Stomach (tissue), 4 donors: ENCODE measurements around the gene NLGN1.

ENCODE experiments used
- POLR2AphosphoS5 ChIP-seq, 3 donors: sonication (generic); formaldehyde crosslinking; IDR thresholded peaks; one replicate each; pipeline ENCODE4 v1.6.1; 2016; ENCODE audit warnings: antibody characterized with exemption in 3 of 3
- TF ChIP-seq, protein P1 (sequence below), 7 experiments: fragments of 450-650 bp in 4 of 7; fragments of 200-600 bp in 3 of 7; sonication (generic) in 3 of 7; IDR thresholded peaks; one replicate each; pipeline ENCODE4 v1.5.1; 2016 to 2019; ENCODE audit warnings: antibody characterized with exemption in 7 of 7, control low read depth in 2 of 7, mild to moderate bottlenecking in 1 of 7

- TF ChIP-seq, protein P1, sequence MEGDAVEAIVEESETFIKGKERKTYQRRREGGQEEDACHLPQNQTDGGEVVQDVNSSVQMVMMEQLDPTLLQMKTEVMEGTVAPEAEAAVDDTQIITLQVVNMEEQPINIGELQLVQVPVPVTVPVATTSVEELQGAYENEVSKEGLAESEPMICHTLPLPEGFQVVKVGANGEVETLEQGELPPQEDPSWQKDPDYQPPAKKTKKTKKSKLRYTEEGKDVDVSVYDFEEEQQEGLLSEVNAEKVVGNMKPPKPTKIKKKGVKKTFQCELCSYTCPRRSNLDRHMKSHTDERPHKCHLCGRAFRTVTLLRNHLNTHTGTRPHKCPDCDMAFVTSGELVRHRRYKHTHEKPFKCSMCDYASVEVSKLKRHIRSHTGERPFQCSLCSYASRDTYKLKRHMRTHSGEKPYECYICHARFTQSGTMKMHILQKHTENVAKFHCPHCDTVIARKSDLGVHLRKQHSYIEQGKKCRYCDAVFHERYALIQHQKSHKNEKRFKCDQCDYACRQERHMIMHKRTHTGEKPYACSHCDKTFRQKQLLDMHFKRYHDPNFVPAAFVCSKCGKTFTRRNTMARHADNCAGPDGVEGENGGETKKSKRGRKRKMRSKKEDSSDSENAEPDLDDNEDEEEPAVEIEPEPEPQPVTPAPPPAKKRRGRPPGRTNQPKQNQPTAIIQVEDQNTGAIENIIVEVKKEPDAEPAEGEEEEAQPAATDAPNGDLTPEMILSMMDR (IDR thresholded peaks at IDR 0.05): no peak
- TF ChIP-seq POLR2AphosphoS5 (IDR thresholded peaks at IDR 0.05): no peak
Measured at GRCh38 chr3:174325171-174325570, 927.6 kb downstream of the NLGN1 start.
